HG02571 (cell line): ENCODE results near the gene LPXN.

Experiments
- ATAC-seq: cut with Tn5 transposase; IDR thresholded peaks from one replicate; pipeline ENCODE4 v1.9.1; 2021; ENCODE audit warnings: mild to moderate bottlenecking, moderate library complexity; ENCODE audit not compliant: unreplicated experiment

LPXN gene

DNA sequence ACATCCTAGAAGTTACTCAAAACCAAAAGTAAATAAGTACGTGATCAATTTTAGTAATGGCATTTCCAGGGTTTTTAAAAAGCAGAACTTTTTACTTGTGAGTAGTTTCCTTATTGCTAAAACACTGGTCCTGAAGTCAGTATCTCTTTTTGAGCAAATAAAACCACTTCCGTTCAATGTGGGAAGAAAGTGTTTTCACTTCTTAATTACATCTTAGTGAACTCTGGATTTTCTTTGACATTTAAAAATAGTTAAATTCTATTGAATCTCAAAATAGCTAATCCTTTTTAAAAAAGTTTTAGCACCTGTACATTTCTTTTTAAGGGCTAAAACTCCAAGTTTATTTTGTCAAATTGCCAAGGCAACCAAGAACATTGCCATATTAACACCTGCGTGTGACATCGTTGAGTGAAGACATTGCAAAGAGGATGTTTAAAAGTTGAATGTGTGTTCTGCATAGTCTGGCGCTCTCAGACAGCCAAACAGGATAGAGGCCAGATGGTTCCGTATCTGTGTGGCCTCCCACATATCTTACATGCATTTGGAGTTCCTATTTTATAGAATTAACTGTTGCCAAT lies 50.5 kb downstream of the LPXN start:
- peak; percentile 76 for ATAC-seq

DNA sequence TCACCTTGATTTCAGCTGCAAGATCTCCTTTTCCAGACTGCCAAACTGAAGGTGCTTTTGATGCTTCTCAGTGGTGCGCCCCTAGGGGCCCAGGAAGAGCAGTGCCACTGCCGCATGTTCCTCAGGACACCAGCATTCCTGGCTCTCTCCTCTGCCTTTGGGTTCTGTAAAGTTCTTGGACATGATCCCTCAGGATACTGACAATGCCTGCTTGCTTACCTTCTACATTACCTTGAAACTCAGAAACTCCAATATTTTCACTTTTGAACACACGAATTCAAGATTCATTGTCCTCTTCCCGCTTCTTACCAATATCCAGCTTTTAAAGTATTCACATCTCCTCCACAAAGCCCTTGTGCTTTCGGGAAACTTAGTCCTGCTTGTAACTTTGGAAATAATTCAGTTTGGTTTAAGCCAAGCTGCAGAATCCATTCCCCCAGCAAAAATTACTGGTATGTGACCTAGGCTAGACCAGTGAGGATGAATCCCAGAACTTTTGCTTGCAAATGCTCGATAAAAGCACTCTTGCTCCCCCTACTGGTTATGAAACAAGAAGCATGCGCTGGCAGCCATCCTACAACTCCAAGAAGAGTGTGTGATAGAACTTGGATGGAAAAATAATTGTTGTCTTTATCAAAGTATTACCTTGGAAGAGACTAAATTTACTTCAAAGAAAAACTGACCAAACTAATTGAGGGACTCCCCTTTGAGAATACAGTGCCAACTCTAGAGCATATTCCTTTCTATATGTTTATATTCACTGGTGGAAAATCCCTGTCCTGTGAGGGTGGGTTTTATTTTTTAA lies 51.2 kb downstream of the LPXN start:
- ATAC-seq, result peak; percentile 49

DNA sequence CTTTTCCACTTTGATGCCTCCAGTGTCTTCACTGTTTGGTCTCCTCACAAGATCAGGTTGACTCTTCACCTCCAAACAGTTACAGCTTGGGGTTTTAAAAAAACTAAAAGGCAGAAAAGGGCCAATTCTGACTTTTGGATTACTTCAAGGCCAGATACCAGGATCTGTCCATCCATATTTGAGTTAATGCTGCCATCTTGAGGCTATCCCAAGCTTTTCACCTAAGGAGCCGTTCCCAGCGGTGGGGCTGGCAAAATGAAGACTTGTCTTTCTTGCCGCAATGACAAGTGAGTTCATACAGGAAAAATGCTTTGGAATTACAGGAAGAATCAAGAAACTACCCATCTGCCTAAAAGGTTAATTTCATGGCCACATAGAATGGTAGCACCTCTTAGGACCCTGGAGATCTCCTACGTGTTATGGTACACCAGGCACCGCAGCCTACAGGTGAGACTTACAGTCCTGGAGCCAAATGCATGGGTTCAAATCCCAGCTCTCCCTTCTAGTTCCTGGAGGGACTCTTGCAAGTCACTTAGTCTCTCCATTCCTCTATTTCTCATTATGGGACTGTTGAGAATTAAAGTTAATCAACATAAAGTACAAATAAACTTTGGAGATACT lies 61.8 kb downstream of the LPXN start:
- ATAC-seq, result no peak

DNA sequence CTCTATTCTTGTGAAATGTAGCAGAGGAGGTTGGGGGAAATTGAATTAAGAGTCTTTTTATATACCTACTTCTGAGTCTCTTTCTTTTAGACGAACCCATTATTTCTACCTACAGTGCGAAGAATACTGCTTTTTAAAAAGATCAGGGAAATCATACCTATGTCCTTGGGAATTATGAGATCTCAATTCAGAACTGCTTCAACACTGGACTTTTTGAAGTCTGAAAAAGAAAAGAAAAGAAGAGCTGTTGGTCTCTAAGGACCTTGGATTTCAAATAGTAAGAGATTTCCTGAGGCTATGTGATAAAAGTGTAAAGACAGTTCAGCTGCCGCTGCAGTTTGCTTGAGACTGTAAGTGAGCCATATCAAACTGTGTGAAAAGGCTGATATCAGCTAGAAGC lies 64.0 kb downstream of the LPXN start:
- ATAC-seq, result no peak

DNA sequence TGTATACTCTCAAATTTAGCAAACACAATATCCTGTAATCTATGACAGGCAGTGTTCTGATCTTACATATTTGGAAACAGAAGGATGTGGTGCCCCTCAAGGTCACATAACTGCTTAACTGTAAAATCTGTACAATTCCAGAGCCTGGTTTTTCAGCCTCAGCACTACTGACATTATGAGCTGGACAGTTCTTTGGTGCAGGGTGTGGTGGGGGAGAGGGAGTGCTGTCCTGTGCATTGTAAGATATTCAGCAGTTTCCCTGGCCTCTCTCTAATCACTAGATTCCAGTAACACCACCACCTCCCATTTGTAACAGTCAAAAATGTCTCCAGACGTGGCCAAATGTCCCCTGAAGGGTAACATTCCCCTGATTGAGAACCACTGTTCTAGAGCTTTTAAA lies 65.9 kb downstream of the LPXN start:
- ATAC-seq, result no peak

DNA sequence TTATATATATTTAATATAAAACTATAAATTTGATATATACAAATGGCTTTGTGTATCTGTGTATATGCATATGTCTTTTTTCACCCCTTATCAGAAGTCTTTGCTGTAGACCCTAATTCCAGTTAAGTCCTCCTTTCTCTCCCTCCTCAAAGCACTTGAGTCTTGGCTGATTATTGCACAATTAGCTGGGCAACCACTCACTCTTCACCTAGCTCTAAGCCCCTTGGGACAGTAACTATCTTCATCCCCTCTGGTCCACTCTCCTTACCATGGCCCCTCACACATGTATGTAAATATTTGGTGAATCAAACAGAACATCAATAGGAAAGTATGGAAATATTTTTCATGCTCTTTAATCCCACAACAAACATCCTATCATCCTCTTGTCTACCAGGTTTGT lies 66.8 kb downstream of the LPXN start:
- no peak for ATAC-seq

- no peak for ATAC-seq
Observed at GRCh38 chr11:58508005-58508404, 67.7 kb downstream of the LPXN start, which contains the start of gene OR5B21. TSS of gene OR5B21 (minus strand) at chr11:58508105. CDS start at chr11:58508105, 0 bp downstream.

DNA sequence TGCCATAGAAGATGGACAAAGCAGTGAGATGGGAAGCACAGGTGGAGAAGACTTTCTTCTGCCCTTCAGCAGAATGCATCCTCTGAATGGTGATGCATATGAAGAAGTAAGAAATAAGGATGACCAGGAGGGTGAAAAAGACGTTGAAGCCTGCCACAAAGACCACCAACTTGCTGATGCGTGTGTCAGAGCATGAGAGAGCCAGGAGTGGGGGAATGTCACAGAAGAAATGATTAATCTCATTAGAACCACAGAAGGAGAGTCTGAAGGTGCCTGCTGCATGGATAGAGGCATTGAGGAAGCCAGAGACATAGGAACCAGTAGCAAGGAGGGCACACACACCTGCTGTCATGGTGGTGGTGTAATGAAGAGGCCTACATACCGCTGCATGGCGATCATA lies 68.3 kb downstream of the LPXN start:
- ATAC-seq, result no peak

- ATAC-seq, result no peak
Observed at GRCh38 chr11:58506935-58507334, 68.7 kb downstream of the LPXN start.

DNA sequence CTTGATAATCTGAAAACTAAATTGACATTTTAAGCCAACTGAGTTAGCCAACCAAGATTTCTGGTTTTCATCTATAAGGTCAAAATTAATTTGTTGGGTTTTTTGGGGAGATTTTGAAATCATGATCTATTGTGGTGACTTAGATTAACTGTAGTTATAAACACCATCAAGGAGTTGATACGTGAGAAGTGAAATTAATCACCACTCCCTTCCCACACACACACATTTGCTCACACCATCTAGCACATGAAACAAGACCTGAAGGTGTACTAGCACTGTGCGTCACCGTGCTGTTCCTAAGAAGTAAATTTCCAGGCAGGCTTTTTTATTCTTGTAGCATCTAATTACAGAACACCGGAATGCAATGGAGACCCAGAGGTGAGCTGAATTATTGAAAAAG lies 69.8 kb downstream of the LPXN start:
- no peak for ATAC-seq

DNA sequence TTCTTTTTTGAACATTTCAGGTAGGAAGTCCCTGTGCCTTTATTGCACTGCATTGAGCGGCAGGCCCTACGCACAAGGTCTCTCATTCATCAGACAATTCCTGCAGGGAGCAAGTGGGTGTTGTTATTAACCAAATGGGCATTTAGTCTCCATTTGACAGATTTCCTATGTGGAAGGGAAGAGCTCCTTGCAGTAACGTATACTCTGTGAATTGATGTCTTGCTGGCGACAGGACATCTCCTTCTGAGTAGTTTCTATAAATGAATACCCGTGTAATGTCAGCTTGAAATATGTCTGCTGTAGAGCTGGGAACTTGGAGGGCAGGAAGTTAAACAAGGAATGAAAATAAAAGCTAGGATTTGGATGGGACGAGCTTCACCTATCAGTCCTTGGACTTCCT lies 71.4 kb downstream of the LPXN start:
- no peak for ATAC-seq

DNA sequence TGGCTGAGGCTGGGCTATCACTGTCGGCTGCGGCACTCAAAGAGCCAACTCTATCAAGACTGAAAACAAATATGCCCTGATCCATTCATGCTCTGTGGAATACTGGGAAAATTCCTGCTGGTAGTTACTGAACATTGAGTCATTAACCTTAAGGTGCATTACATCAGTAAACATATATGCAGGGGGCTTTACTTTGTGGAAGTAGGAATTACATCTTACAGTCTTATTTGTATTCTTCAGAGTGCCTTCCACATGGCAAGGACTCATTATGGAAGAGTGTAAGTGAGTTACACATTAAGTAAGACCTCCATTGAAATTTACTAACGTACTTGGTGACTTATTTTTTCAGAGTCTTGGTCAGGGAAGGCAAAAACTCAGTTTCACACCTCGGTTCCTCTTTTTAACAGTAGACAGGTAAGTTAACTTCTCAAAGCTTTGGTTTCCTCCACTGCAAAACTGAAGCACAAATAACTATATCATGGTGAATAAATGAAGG lies 72.2 kb downstream of the LPXN start:
- peak; percentile 95 for ATAC-seq

GRCh38 chr11:58502004-58502403 lies 73.7 kb downstream of the LPXN start:
- ATAC-seq, result no peak

DNA sequence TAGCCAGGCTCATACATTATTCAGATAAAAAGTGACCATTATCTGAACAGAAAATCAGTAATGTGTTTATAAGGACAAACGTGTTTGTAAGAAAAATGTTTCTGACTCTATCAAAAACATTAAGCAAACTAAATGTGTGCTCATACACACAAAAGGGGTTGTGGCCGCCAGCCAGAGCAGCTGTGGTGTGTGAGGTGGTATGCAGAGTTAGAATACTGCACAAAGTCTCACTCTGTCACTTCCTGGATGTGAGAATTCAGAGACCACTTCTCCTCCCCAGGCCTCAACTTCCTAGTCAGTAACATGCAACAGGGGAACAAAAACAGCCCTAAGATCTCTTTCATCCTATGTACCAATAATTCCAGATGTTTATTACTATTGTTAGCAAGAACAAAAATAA lies 77.2 kb downstream of the LPXN start:
- no peak for ATAC-seq

- ATAC-seq, result no peak
Observed at GRCh38 chr11:58497951-58498350, 77.7 kb downstream of the LPXN start.

GRCh38 chr11:58495906-58496305 lies 79.8 kb downstream of the LPXN start:
- no peak for ATAC-seq

DNA sequence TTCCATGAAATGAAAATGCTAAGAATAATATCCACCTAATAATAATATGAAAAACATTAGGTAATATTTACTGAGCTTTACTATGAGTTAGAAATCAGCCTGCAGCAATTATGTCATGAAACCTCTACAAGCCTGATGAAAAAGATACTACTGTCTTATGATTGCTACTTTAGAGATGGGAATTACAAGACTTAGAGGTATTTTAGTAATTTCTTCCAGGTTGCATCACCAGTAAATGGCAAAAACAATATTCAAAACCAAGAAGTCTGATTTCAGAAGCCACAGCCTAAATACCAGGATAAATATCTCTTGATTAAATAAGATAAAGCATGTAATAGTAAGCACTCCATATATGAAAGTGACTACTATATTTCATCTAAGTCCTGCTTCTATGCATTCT lies 81.6 kb downstream of the LPXN start:
- ATAC-seq, result no peak

GRCh38 chr11:58493676-58494075 lies 82.0 kb downstream of the LPXN start:
- ATAC-seq, result no peak

- ATAC-seq, result no peak
Observed at GRCh38 chr11:58490827-58491226, 84.8 kb downstream of the LPXN start.

DNA sequence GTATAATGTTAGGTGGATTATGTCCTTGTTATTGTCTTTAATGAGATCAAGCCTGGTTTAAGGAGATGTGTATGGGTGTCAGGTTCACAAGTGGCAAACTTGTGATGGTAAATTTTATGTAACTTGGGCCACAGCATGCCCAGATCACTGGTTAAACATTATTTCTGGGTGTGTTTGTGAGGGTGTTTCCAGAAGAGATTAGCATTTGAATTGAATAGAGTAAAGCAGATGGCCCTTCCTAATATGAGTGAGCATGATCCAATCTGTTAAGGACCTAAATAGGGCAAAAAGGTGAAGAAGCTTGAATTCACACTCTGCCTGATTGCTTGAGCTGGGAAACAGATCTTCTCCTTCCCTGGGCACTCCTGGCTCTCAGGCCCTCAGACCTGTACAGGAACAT lies 88.5 kb downstream of the LPXN start:
- no peak for ATAC-seq

DNA sequence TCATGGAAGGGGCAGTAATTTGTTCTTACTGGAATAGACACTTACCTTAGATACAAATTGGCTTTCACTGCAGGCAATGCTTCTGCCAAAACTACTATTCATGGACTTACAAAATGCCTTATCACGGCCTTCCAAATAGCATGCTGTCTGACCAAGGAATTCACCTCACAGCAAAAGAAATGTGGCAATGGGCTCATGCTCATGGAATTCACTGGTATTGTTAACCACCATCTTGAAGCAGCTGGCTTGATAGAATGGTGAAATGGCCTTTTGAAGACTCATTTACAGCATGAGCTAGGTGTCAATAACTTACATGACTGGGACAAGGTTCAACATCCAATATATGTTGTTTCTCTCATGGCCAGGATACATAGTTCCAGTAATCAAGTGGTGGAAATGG lies 89.7 kb downstream of the LPXN start:
- ATAC-seq, result no peak
